HepG2 (cell line): ENCODE data around the gene TRANK1. TPM values are rescaled to one million over a fixed set of nuclear protein-coding genes. Genes with fewer than 3 reads are reported as not detected.
A peak's percentile ranks its signal among the peaks of the same experiment; 100 is the strongest.

Source experiments
- ATF7-NPFF ChIP-seq: sonication (generic); formaldehyde crosslinking; IDR thresholded peaks from 2 replicates; pipeline ENCODE4 v1.8.1; 2023; ENCODE audit warnings: mild to moderate bottlenecking, low read depth, missing genetic modification reagents, moderate library complexity
- HOMEZ ChIP-seq: IDR thresholded peaks from 2 replicates; pipeline ENCODE4 v1.6.1; 2016; ENCODE audit warnings: low read depth
- NFE2L1 ChIP-seq: sonication (generic); formaldehyde crosslinking; IDR thresholded peaks from 2 replicates; pipeline ENCODE4 v1.4.0; 2020; ENCODE audit warnings: missing genetic modification reagents, mild to moderate bottlenecking, borderline replicate concordance
- ZFP90 ChIP-seq: sonication (generic); formaldehyde crosslinking; IDR thresholded peaks from 2 replicates; pipeline ENCODE4 v1.8.0; 2022; ENCODE audit warnings: missing genetic modification reagents, mild to moderate bottlenecking, inconsistent platforms, borderline replicate concordance
- ZNF292 ChIP-seq: sonication (generic); formaldehyde crosslinking; IDR thresholded peaks from 2 replicates; pipeline ENCODE4 v1.8.1; 2022; ENCODE audit warnings: mild to moderate bottlenecking, low read depth, missing genetic modification reagents, borderline replicate concordance
- ZNF709 ChIP-seq: sonication (generic); formaldehyde crosslinking; IDR thresholded peaks from 2 replicates; pipeline ENCODE4 v1.5.0; 2020; ENCODE audit warnings: mild to moderate bottlenecking, missing genetic modification reagents
- polyA plus RNA-seq, 8 experiments: library from polyadenylated mRNA; depleted of rRNA in 3 of 8; stranded (reverse) in 7 of 8; unstranded in 1 of 8; fragments of >200 nt; fragmentation: Illumina TruSeq in 4 of 8; extraction: Trizol in 4 of 8; gene quantifications; 2 replicates each; pipeline versions ENCODE4 v1.2.1 to v1.2.3, GENCODE V29; 2011 to 2016; ENCODE audit warnings: low read depth in 4 of 8, missing spikeins in 1 of 8, mixed read lengths in 1 of 8; ENCODE audit not compliant: insufficient read depth in 1 of 8
- total RNA-seq, 5 experiments: library from RNA; depleted of rRNA; stranded (reverse); fragments of >200 nt; fragmentation: Illumina TruSeq; extraction: Trizol; gene quantifications; 2 replicates each; pipeline ENCODE4 v1.2.3, GENCODE V29; 2016; ENCODE audit warnings: low read depth in 1 of 5
- TF ChIP-seq, protein P1 (sequence below), 2 experiments: fragments of 450-650 bp in 1 of 2; sonication (generic) in 1 of 2; formaldehyde crosslinking in 1 of 2; IDR thresholded peaks; 2 replicates each; pipeline versions ENCODE4 v1.6.1 to v1.8.0; 2016 to 2022; ENCODE audit warnings: antibody characterized with exemption in 1 of 2, mild to moderate bottlenecking in 1 of 2, missing genetic modification reagents in 1 of 2
- TF ChIP-seq, protein P2 (sequence below): sonication (generic); formaldehyde crosslinking; IDR thresholded peaks from 2 replicates; pipeline ENCODE4 v1.4.0; 2020; ENCODE audit warnings: missing genetic modification reagents
- TF ChIP-seq, protein P3 (sequence below): sonication (generic); formaldehyde crosslinking; IDR thresholded peaks from 2 replicates; pipeline ENCODE4 v1.9.0; 2021; ENCODE audit warnings: missing genetic modification reagents, borderline replicate concordance
- TF ChIP-seq, protein P4 (sequence below): sonication (generic); formaldehyde crosslinking; IDR thresholded peaks from 2 replicates; pipeline ENCODE4 v1.8.1; 2023; ENCODE audit warnings: mild to moderate bottlenecking, missing genetic modification reagents

TRANK1 gene
- total and polyA plus RNA-seq, 2 of the 13 experiments (the other 11 are each of a cell fraction or from before 2014, with no cell fraction given), result 0.13 to 0.32 TPM

DNA sequence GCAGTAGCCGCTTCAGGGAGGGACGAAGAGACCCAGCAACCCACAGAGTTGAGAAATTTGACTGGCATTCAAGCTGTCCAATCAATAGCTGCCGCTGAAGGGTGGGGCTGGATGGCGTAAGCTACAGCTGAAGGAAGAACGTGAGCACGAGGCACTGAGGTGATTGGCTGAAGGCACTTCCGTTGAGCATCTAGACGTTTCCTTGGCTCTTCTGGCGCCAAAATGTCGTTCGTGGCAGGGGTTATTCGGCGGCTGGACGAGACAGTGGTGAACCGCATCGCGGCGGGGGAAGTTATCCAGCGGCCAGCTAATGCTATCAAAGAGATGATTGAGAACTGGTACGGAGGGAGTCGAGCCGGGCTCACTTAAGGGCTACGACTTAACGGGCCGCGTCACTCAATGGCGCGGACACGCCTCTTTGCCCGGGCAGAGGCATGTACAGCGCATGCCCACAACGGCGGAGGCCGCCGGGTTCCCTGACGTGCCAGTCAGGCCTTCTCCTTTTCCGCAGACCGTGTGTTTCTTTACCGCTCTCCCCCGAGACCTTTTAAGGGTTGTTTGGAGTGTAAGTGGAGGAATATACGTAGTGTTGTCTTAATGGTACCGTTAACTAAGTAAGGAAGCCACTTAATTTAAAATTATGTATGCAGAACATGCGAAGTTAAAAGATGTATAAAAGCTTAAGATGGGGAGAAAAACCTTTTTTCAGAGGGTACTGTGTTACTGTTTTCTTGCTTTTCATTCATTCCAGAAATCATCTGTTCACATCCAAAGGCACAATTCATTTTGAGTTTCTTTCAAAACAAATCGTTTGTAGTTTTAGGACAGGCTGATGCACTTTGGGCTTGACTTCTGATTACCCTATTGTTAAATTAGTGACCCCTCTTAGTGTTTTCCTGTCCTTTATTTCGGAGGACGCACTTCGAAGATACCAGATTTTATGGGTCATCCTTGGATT, 48.8 kb upstream of the TRANK1 start, which contains the start of gene MLH1 (continued):
- TF ChIP-seq, protein P1, sequence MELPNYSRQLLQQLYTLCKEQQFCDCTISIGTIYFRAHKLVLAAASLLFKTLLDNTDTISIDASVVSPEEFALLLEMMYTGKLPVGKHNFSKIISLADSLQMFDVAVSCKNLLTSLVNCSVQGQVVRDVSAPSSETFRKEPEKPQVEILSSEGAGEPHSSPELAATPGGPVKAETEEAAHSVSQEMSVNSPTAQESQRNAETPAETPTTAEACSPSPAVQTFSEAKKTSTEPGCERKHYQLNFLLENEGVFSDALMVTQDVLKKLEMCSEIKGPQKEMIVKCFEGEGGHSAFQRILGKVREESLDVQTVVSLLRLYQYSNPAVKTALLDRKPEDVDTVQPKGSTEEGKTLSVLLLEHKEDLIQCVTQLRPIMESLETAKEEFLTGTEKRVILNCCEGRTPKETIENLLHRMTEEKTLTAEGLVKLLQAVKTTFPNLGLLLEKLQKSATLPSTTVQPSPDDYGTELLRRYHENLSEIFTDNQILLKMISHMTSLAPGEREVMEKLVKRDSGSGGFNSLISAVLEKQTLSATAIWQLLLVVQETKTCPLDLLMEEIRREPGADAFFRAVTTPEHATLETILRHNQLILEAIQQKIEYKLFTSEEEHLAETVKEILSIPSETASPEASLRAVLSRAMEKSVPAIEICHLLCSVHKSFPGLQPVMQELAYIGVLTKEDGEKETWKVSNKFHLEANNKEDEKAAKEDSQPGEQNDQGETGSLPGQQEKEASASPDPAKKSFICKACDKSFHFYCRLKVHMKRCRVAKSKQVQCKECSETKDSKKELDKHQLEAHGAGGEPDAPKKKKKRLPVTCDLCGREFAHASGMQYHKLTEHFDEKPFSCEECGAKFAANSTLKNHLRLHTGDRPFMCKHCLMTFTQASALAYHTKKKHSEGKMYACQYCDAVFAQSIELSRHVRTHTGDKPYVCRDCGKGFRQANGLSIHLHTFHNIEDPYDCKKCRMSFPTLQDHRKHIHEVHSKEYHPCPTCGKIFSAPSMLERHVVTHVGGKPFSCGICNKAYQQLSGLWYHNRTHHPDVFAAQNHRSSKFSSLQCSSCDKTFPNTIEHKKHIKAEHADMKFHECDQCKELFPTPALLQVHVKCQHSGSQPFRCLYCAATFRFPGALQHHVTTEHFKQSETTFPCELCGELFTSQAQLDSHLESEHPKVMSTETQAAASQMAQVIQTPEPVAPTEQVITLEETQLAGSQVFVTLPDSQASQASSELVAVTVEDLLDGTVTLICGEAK (IDR thresholded peaks at IDR 0.05), result no peak
- TF ChIP-seq, protein P1 (CRISPR knock-in tag; IDR thresholded peaks at IDR 0.05), result no peak
- TF ChIP-seq ZFP90 (CRISPR knock-in tag) (peak; percentile 50; the same call in 1 of the 2 replicates), HOMEZ (CRISPR knock-in tag) (no peak), ZNF292 (CRISPR knock-in tag) (no peak), NFE2L1 (CRISPR knock-in tag) (peak; percentile 87; the same call in 1 of the 2 replicates), ZNF709 (CRISPR knock-in tag) (no peak), ATF7-NPFF (CRISPR knock-in tag) (no peak; the same call in 1 of the 2 replicates)
- TF ChIP-seq, protein P2, sequence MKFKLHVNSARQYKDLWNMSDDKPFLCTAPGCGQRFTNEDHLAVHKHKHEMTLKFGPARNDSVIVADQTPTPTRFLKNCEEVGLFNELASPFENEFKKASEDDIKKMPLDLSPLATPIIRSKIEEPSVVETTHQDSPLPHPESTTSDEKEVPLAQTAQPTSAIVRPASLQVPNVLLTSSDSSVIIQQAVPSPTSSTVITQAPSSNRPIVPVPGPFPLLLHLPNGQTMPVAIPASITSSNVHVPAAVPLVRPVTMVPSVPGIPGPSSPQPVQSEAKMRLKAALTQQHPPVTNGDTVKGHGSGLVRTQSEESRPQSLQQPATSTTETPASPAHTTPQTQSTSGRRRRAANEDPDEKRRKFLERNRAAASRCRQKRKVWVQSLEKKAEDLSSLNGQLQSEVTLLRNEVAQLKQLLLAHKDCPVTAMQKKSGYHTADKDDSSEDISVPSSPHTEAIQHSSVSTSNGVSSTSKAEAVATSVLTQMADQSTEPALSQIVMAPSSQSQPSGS, result peak; percentile 60
- TF ChIP-seq, protein P3, sequence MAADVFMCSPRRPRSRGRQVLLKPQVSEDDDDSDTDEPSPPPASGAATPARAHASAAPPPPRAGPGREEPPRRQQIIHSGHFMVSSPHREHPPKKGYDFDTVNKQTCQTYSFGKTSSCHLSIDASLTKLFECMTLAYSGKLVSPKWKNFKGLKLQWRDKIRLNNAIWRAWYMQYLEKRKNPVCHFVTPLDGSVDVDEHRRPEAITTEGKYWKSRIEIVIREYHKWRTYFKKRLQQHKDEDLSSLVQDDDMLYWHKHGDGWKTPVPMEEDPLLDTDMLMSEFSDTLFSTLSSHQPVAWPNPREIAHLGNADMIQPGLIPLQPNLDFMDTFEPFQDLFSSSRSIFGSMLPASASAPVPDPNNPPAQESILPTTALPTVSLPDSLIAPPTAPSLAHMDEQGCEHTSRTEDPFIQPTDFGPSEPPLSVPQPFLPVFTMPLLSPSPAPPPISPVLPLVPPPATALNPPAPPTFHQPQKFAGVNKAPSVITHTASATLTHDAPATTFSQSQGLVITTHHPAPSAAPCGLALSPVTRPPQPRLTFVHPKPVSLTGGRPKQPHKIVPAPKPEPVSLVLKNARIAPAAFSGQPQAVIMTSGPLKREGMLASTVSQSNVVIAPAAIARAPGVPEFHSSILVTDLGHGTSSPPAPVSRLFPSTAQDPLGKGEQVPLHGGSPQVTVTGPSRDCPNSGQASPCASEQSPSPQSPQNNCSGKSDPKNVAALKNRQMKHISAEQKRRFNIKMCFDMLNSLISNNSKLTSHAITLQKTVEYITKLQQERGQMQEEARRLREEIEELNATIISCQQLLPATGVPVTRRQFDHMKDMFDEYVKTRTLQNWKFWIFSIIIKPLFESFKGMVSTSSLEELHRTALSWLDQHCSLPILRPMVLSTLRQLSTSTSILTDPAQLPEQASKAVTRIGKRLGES (CRISPR knock-in tag), result no peak
- TF ChIP-seq, protein P4, sequence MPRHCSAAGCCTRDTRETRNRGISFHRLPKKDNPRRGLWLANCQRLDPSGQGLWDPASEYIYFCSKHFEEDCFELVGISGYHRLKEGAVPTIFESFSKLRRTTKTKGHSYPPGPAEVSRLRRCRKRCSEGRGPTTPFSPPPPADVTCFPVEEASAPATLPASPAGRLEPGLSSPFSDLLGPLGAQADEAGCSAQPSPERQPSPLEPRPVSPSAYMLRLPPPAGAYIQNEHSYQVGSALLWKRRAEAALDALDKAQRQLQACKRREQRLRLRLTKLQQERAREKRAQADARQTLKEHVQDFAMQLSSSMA, result peak; percentile 49; the same call in 1 of the 2 replicates
